Thyroid gland (tissue), 4 donors: Measurements from ENCODE around the gene GMEB2.

Experiments
- CTCF ChIP-seq, 6 experiments: fragments of 200-600 bp in 3 of 6; fragments of 450-650 bp in 3 of 6; sonication (generic) in 3 of 6; IDR thresholded peaks; one replicate each; pipeline ENCODE4 v1.5.1; 2016 to 2019; ENCODE audit warnings: antibody characterized with exemption in 6 of 6, mild to moderate bottlenecking in 2 of 6, inconsistent platforms in 1 of 6, moderate library complexity in 1 of 6
- POLR2A ChIP-seq, 2 donors: fragments of 450-650 bp; IDR thresholded peaks; one replicate each; pipeline ENCODE4 v1.6.1; 2017; ENCODE audit warnings: antibody characterized with exemption in 2 of 2, mild to moderate bottlenecking in 2 of 2, moderate library complexity in 1 of 2

- TF ChIP-seq CTCF (IDR thresholded peaks at IDR 0.05) (no peak), POLR2A (IDR thresholded peaks at IDR 0.05) (no peak)
Measured at GRCh38 chr20:63640086-63640485, 13.2 kb upstream of the GMEB2 start.
